ENCODE results near the gene F5. TPM values are rescaled to one million over a fixed set of nuclear protein-coding genes. Genes with fewer than 3 reads are reported as not detected.

F5 gene
- total and polyA plus RNA-seq, 9 of the 15 experiments (the other 6 are each of a cell fraction or from before 2014, with no cell fraction given), result 0.03 to 0.13 TPM; not detected in 7

- FAIRE-seq, result no peak
- no peaks in the 10 kb centered on the region for H3K36me3 ChIP-seq (ENCODE audit: control insufficient read depth, insufficient read depth, low read length)
- intact Hi-C loops (cut with micrococcal nuclease), result no loop called here
These were observed 47.0 kb downstream of the F5 start for GRCh38 chr1:169538998-169539871.

More at GRCh38 chr1:169538998-169539871, 47.0 kb downstream of the F5 start:
- Histone ChIP-seq H3K27ac (ENCODE audit: extremely low read depth, low read depth, low read length) (no peak overlapping the region), H3K9me1 (ENCODE audit: control insufficient read depth, insufficient read depth, low read length) (no peaks in the 10 kb centered on the region), H3K79me2 (ENCODE audit: control insufficient read depth, insufficient read depth, low read length) (no peaks in the 10 kb centered on the region; the same call in 2 of the 3 replicates), H2AFZ (ENCODE audit: low read depth, low read length) (no peak overlapping the region), H4K20me1 (replicated peaks; ENCODE audit: control insufficient read depth, insufficient read depth, low read length) (no peaks in the 10 kb centered on the region), H3K9me3 (replicated peaks; ENCODE audit: control insufficient read depth, insufficient read depth, low read depth, low read length) (no peaks in the 10 kb centered on the region), H3K9ac (ENCODE audit: insufficient read depth in 1 of 2, low read depth in 2 of 2, low read length in 2 of 2) (no peak overlapping the region), H3K4me2 (ENCODE audit: insufficient read depth, low read length) (no peak overlapping the region), H3K27me3 (ENCODE audit: control insufficient read depth in 2 of 2, insufficient read depth in 2 of 2, low read length in 2 of 2) (peaks cover 0 to 2% of the 10 kb centered on the region in 2 experiments; a peak in 1 of 5 replicates), H3K4me1 (replicated peaks in 1 of 2; ENCODE audit: control insufficient read depth in 2 of 2, insufficient read depth in 2 of 2, low read length in 2 of 2) (no peaks in the 10 kb centered on the region; a peak in 1 of 5 replicates), H3K4me3 (no peak overlapping the region)
- no peak for DNase-seq (ENCODE audit: extremely low read depth in 1 of 4, low spot score in 3 of 4)
- ChIA-PET CTCF (ENCODE audit: low intra/inter-chr PET ratio) (no interaction called here), POLR2A (interaction anchor here (0.6 kb wide), 1 partner anchor 1399 kb away, joined by 3 read pairs; no protein-coding TSS in a partner anchor)
- in situ Hi-C loops (cut with MboI), result no loop called here
- no peak for ATAC-seq
- no TSS peak for BruUV-seq (replicated peaks)
- 0% methylated on average over 3 of the region's 3 CpGs for WGBS (ENCODE audit: insufficient coverage, low coverage, missing lambda C conversion rate)
- TF ChIP-seq HDAC3 (IDR thresholded peaks at IDR 0.05; ENCODE audit: borderline replicate concordance, partially characterized antibody), result no peak
- no peak for TF ChIP-seq ZNF609 (CRISPR knock-in tag; IDR thresholded peaks at IDR 0.05; ENCODE audit: borderline replicate concordance)
- no peak for TF ChIP-seq ATF1 (CRISPR knock-in tag; IDR thresholded peaks at IDR 0.05)
- TF ChIP-seq ATF1 (tag; IDR thresholded peaks at IDR 0.05), result no peak
- no peak for TF ChIP-seq COPS2 (conservative IDR thresholded peaks at IDR 0.05)
- no peak for TF ChIP-seq ZFP36 (IDR thresholded peaks at IDR 0.05; ENCODE audit: low read depth, low read length, partially characterized antibody)
- TF ChIP-seq STAT5A (IDR thresholded peaks at IDR 0.05; ENCODE audit: borderline replicate concordance, low read length), result no peak
